Left lobe of liver (tissue), 2 donors: ENCODE measurements around the gene VPS13C. TPM values are rescaled to one million over a fixed set of nuclear protein-coding genes. Genes with fewer than 3 reads are reported as not detected.

ENCODE experiments used
- ATAC-seq: fragments of 200-7000 bp; cut with Tn5 transposase; one replicate; pipeline ENCODE4 v1.9.1; 2020; ENCODE audit warnings: mild to moderate bottlenecking, moderate library complexity
- DNase-seq: peaks from one replicate; pipeline ENCODE4 v3.0.0-alpha.2; 2020; ENCODE audit warnings: low spot score
- total RNA-seq: library from RNA; stranded (reverse); gene quantifications from one replicate; pipeline ENCODE4 v1.2.1, GENCODE V29; 2021
- donor health status: DM: no; HTN: no; CAD: no; lungs with moderate emphysema.
- donor health status: DM: no; HTN: yes; CAD: no.

The VPS13C gene
- total RNA-seq, 1 donor from 2014 or later = 18.7 TPM

- DNase-seq = no peak
- ATAC-seq = peak; percentile 29
Observed at GRCh38 chr15:61951949-61952348, 108.3 kb downstream of the VPS13C start.

- ATAC-seq = no peak
- no peak for DNase-seq
Observed at GRCh38 chr15:61946778-61947177, 113.5 kb downstream of the VPS13C start.

- no peak for ATAC-seq
- no peak for DNase-seq
Observed at GRCh38 chr15:61943992-61944391, 116.3 kb downstream of the VPS13C start.

- DNase-seq = no peak
- ATAC-seq = no peak
Observed at GRCh38 chr15:61938249-61938648, 122.0 kb downstream of the VPS13C start.

GRCh38 chr15:61936528-61937195 is 123.6 kb downstream of the VPS13C start:
- DNase-seq = no peak
- ATAC-seq = no peak

GRCh38 chr15:61935493-61935892 is 124.8 kb downstream of the VPS13C start:
- no peak for DNase-seq
- peak; percentile 26 for ATAC-seq

GRCh38 chr15:61929452-61929851 is 130.8 kb downstream of the VPS13C start:
- DNase-seq (no peak), ATAC-seq (no peak)

GRCh38 chr15:61923173-61923572 is 137.1 kb downstream of the VPS13C start:
- no peak for DNase-seq
- ATAC-seq = no peak

- ATAC-seq = no peak
Observed at GRCh38 chr15:61921093-61921492, 139.2 kb downstream of the VPS13C start.

GRCh38 chr15:61917457-61917856 is 142.8 kb downstream of the VPS13C start:
- DNase-seq (no peak), ATAC-seq (no peak)

More at GRCh38 chr15:61921093-61921492, 139.2 kb downstream of the VPS13C start:
- DNase-seq = no peak

- DNase-seq (no peak), ATAC-seq (no peak)
Observed at GRCh38 chr15:61916104-61916503, 144.1 kb downstream of the VPS13C start.

- ATAC-seq = no peak
- no peak for DNase-seq
Observed at GRCh38 chr15:61915640-61916039, 144.6 kb downstream of the VPS13C start.

GRCh38 chr15:61910839-61911369 is 149.3 kb downstream of the VPS13C start:
- ATAC-seq (no peak), DNase-seq (no peak)

- no peak for DNase-seq
- no peak for ATAC-seq
Observed at GRCh38 chr15:61908241-61908640, 152.0 kb downstream of the VPS13C start.

- peak; percentile 68 for ATAC-seq
- no peak for DNase-seq
Observed at GRCh38 chr15:61907753-61908086, 152.5 kb downstream of the VPS13C start.

- DNase-seq (no peak), ATAC-seq (peak; percentile 92)
Observed at GRCh38 chr15:61906961-61907752, 153.1 kb downstream of the VPS13C start.

- no peak for DNase-seq
- ATAC-seq = no peak
Observed at GRCh38 chr15:61893146-61893545, 167.1 kb downstream of the VPS13C start.

- ATAC-seq = no peak
- DNase-seq = no peak
Observed at GRCh38 chr15:61892140-61892539, 168.1 kb downstream of the VPS13C start.

- ATAC-seq (no peak), DNase-seq (no peak)
Observed at GRCh38 chr15:61890106-61890505, 170.1 kb downstream of the VPS13C start.

- ATAC-seq (no peak), DNase-seq (no peak)
Observed at GRCh38 chr15:61889706-61890105, 170.5 kb downstream of the VPS13C start.

- DNase-seq (no peak), ATAC-seq (no peak)
Observed at GRCh38 chr15:61888074-61888780, 172.0 kb downstream of the VPS13C start.

- peak; percentile 83 for ATAC-seq
- DNase-seq = no peak
Observed at GRCh38 chr15:61880084-61880483, 180.2 kb downstream of the VPS13C start.
